GM19463 (cell line): ENCODE measurements around the gene WRNIP1.

ENCODE experiments used
- ATAC-seq: cut with Tn5 transposase; IDR thresholded peaks from one replicate; pipeline ENCODE4 v1.9.1; 2021; ENCODE audit warnings: mild to moderate bottlenecking, moderate library complexity; ENCODE audit not compliant: unreplicated experiment

Gene WRNIP1

DNA sequence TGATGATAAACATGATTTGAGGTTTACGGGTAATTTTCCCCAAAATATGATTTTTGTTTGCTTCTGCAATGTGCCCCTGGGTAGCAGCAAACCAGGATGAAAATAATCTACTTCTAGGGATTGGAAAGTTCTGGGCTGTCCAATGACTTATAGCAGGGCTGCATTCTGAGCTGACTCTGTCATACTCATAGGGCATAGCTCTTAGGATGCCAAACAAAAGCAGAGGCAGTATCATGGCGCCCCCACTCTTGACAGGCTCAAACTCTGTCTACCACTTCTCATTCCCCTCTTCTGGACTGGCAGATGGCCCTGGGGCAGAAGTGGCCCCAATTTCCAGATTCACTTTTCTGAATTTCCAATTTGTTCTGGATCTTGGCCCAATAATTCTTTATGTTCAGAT is 66.2 kb downstream of the WRNIP1 start:
- no peak for ATAC-seq

DNA sequence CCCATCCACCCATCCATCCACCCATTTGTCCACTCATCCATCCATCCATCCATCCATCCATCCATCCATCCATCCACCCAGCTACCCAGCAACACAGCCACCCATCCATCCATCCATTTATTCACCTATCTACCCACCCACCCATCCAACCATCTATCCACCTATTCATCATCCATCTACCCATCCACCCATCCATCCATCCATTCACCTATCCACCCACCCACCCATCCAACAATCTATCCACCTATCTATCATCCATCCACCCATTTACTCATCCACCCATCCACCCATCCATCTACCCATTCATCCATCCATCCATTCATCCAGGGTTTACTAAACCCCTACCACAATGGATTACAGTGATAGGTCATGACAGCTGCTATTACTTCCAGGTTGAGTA is 69.1 kb downstream of the WRNIP1 start:
- ATAC-seq = no peak
